LHCN-M2 (cell line): ENCODE measurements around the gene SHISA2. TPM values are rescaled to one million over a fixed set of nuclear protein-coding genes. Genes with fewer than 3 reads are reported as not detected.
"Not testable (repeated sequence)": the region's sequence is repeated elsewhere in the genome, so short reads cannot be mapped to it uniquely, and the experiment has no call there.

ENCODE experiments used
- DNase-seq: peaks from one replicate; pipeline ENCODE4 v3.0.0-alpha.2; 2012; ENCODE audit warnings: low read depth
- polyA plus RNA-seq: library from polyadenylated mRNA; unstranded; fragments of >200 nt; gene quantifications from one replicate; pipeline ENCODE4 v1.2.1, GENCODE V29; 2012; ENCODE audit warnings: missing spikeins
- total RNA-seq: library from RNA; depleted of rRNA; stranded (reverse); fragments of >200 nt; gene quantifications from 2 replicates; pipeline ENCODE4 v1.2.3, GENCODE V29; 2014; rRNA removed

SHISA2 gene
- 65.7 and 71.7 TPM in 2 replicates for total RNA-seq
- 19.5 TPM for polyA plus RNA-seq

- peak; percentile 71 for DNase-seq
Observed at GRCh38 chr13:26051657-26052311, at the start of gene SHISA2. Gene SHISA2 (minus strand): TSS chr13:26052016. CDS start chr13:26050975, 1,041 bp downstream.

DNA sequence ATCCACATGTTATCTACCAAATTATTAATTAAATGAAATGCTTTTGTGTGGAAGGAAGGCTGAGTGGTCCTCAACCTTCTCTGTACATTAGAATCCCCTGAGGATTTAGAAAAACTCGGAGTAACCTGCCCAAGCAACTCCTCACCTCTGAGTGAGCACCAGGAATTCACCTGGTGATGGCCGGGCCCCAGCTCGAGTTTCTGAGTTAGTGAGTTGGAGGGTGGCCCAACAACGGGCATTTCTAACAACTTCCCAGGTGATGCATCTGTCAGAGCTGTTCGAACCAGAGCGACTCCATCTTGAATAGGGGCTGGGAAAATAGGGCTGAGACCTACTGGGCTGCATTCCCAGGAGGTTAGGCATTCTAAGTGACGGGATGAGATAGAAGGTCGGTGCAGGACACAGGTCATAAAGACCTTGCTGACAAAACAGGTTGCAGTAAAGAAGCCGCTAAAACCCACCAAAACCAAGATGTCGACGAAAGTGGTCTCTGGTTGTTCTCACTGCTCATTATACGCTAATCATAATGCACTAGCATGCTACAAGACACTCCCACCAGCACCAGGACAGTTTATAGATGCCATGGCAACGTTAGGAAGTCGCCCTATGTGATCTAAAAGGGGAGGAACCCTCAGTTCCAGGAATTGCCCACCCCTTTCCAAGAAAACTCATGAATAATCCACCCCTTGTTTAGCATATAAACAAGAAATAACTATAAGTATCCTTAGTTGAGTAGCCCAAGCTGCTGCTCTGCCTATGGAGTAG lies 44.2 kb upstream of the SHISA2 start:
- no peak for DNase-seq

- no peak for DNase-seq
Observed at GRCh38 chr13:26095338-26095737, 43.5 kb upstream of the SHISA2 start.

- not testable (repeated sequence) for DNase-seq
Observed at GRCh38 chr13:26076821-26077220, 25.0 kb upstream of the SHISA2 start.

DNA sequence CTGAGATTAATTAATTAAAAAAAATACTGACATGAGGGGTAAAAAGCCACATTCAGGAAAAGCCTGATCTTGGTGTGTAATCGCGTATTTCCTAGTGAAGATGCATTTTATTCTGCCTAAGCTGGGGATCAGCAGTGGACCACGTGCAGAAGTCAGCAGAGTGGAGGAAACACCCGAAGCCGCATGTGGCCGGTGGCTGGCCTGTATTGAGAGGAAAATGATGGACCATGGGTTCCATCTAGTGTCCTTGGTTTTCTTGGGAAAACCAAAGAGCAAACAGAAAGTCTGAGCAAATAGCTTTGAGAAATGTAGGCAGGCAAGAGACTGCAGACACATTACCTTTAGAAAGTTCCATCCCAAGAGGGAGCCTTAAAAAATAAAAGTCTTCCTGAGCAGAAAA lies 23.7 kb upstream of the SHISA2 start:
- DNase-seq: peak; percentile 14

- peak; percentile 75 for DNase-seq
Observed at GRCh38 chr13:26074706-26075105, 22.9 kb upstream of the SHISA2 start.

DNA sequence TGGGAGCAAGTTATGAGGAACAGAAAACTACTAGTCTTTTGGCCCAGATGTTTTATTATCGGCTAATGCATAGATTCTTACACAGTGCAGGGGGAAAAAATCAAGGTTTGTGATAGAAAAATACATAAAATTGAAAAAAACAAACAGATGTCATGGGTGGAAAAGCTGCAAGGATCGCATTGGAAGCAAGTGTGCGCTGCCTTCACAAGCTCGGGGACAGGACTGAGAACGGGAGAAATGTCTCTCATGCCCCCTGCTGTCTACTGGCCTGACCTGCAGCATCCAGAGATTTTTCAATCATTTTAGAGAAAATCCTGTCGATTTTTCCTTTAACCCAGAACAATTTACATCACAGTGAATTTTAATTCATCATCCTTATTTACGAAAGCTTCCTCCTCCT lies 20.5 kb upstream of the SHISA2 start:
- DNase-seq: not testable (repeated sequence)

DNA sequence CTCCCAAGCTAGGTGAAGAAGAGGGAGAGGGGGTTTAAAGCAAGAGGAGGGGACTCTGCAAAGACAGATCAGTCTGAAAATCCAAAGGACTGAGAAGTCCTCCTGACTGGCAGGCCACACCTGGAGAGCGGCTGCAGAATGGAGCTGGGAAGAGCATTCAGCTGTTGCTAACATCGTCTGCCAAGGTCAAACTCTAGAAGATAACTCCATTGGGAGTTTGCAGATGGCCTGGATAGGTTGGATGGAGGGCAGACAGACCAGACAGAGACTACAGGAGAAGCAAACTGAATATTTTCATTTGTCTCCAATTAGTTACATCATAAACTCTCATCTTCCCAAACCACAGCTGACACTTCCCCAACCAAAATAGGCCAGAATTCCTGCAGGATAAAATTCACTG lies 19.9 kb upstream of the SHISA2 start:
- no peak for DNase-seq

- DNase-seq: not testable (repeated sequence)
Observed at GRCh38 chr13:26069642-26070041, 17.8 kb upstream of the SHISA2 start.

- DNase-seq: not testable (repeated sequence)
Observed at GRCh38 chr13:26068372-26068771, 16.6 kb upstream of the SHISA2 start.

- no peak for DNase-seq
Observed at GRCh38 chr13:26067601-26068000, 15.8 kb upstream of the SHISA2 start.

- not testable (repeated sequence) for DNase-seq
Observed at GRCh38 chr13:26066492-26066891, 14.7 kb upstream of the SHISA2 start.

- DNase-seq: peak; percentile 73
Observed at GRCh38 chr13:26062853-26063444, 11.1 kb upstream of the SHISA2 start.

- peak; percentile 98 for DNase-seq
Observed at GRCh38 chr13:26061947-26062346, 10.1 kb upstream of the SHISA2 start.

DNA sequence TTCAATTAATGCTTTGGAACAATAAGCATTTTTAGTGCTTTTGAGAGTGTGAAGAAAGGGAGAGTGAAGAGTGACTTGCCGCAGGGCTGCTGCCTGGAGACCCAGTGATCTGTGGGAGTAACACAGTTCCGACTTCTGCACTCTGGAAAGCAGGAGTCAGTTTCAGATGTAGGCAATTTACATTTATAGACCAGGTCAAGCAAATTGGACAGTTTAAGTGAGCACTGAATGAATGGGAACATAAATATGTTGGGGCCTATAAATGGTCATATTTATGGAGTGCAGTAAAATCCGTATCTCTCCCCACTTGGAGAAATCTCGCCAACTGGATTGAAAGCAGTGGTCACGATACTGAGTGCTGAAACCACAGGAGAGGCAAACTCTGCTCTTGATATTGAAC lies 9.4 kb upstream of the SHISA2 start:
- no peak for DNase-seq

DNA sequence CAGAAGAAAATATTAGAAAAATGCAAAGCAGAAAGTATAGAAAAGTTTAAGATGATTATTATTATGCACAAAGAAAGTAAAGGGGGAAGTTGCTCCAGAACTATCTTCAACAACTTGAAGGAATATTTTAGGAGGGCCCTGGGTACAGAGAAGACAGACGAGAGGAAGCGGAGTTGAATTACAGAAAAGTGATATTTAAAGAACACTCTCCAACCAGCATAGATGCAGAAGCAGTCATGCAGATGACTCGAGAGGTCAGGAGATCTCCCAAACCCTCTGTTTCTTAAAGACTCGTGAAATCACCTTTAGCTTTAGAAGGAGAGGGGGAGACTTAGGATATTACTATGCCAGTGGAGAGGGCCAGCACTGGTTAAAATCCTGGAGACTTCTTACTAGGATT lies 8.5 kb upstream of the SHISA2 start:
- peak; percentile 29 for DNase-seq

DNA sequence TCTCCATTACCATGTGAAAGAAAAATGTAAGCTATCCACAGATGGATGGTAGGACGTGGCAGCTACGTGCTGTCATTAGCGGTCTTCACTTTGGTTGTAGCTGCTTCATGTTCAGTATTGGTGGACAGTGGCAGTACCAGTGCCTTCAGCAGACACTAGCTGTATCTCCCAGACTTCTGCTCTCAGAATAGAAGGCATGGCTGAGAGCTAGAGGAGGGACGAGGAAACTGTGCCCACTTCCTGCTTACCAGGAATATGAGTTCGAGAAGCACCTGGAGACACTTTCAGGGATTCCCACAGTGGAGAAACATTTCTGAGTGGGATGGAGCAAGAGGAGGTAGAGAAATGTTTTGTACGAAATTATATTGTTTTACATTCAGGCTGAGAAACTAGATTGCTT lies 6.9 kb upstream of the SHISA2 start:
- no peak for DNase-seq

DNA sequence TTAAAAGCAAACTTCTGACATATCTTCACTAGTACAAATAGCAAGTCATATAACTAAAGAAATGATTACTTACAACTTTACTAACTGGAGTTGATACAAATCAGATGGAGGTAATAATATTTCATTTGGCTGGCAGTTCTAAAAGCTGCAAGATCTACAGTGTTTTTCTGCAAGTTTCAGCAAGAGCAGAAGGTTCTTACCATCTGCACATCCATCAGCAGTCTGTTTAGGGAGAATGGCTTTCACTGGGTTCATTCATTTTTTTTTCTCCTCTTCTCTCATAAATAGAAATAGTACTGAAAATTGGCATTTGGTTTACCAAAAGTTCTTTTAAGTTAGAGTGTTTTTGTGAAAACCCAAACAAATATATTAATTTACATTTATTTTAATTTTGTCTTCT lies 3.1 kb upstream of the SHISA2 start:
- no peak for DNase-seq

- no peak for DNase-seq
Observed at GRCh38 chr13:26053418-26053980, 1.7 kb upstream of the SHISA2 start.

DNA sequence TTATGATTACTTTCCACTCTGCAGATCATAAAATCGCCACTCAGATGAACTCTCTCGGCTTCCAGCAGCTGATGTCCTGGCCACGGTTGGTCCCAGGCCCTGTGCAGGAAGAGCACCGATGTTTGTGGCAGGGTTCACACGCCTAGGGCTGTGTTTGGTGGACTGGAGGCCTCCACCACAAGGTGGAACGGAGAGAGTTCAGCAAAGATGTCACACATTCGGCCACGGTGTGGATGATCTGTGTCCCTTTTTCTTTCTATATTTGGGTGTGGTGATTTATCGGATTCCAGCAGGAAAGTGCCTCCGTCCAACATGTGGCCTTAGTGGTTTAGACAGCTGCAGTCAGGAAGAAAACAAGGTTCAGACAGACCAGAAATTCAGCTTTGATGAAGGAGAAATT lies 521 bp upstream of the SHISA2 start:
- DNase-seq: peak; percentile 74

DNA sequence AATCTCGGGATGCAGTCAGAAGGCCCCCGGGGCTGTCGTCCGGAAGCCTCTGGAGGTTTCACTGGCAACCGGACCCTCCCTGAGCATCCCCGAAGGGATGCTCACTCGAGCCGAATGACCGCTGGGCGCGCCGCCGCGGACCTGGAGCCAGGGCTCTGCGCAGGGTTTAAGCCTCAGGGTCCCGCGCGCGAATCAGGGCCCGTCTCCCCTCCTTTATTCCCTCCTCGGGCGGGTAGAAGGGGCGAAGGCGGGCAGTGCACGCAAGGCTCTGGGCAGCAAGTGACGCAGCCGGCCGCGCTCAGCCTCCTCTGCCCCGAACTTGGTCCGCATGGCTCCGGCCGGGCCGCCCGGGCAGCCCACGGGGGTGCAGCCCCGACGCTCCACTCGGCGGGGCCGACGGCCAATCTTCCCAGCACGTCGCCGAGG lies 572 bp downstream of the SHISA2 start:
- DNase-seq: peak; percentile 42

DNA sequence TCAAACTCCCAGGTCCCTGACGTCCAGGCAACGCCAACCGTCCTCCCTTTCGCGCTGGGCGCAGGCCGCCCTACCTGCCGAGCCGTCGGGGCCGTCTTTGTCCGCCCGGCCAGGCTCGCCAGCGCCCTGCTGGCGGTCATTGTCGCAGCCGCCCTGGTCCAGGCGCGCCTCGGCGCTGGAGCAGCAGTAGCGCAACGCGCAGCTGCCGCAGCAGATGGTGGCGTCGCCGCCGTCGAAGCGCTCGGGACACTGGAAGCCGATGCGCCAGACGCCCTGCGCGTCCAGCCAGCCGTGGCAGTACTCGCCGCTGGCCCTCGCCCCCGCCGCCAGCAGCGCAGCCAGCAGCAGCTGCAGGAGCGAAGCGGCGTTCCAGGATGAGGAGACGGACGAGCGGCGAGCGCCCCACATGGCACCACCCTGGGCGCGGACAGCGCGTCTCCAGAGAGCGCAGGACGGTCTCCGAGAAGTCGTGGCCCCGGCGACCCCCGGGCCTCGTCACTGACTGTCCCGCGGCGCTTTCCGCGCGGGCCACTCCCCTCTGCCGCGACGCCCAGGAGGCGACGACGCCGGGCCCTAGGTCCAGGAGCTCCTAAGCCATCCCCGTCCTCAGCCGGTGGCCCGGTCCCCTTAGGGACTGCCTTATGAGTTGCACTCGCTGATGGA lies 1.1 kb downstream of the SHISA2 start:
- DNase-seq: peak; percentile 66
